ENCODE data around the gene FAM131C. TPM values are rescaled to one million over a fixed set of nuclear protein-coding genes. Genes with fewer than 3 reads are reported as not detected.
A peak's percentile ranks its signal among the peaks of the same experiment; 100 is the strongest.

FAM131C gene
- total RNA-seq, 6 experiments from 2014 or later, result 0.19 to 1.00 TPM; not detected in 4

- Histone ChIP-seq H3K4me1 (peaks cover 0 to 25% (median 7%) of the 10 kb centered on the region in 4 donors), H3K4me3 (no peak overlapping the region), H3K36me3 (no peaks in the 10 kb centered on the region), H3K9me3 (no peaks in the 10 kb centered on the region), H3K27ac (no peak overlapping the region), H3K27me3 (no peaks in the 10 kb centered on the region)
- intact Hi-C loops (cut with DNase I), result no loop called here
- ATAC-seq (no peak), DNase-seq (no peak)
- WGBS (ENCODE audit: insufficient coverage, low coverage, low lambda C conversion rate, missing lambda C conversion rate), result 87% methylated on average over 6 of the region's 6 CpGs
- TF ChIP-seq POLR2A (IDR thresholded peaks at IDR 0.05) (no peak), CTCF (IDR thresholded peaks at IDR 0.05) (no peak)
These were observed 43.9 kb upstream of the FAM131C start for GRCh38 chr1:16117369-16117768.

GRCh38 chr1:16116625-16117024, 43.2 kb upstream of the FAM131C start:
- Histone ChIP-seq H3K4me1 (peaks cover 0 to 19% (median 7%) of the 10 kb centered on the region in 4 donors), H3K4me3 (no peak overlapping the region), H3K36me3 (no peaks in the 10 kb centered on the region), H3K27ac (no peak overlapping the region), H3K9me3 (no peaks in the 10 kb centered on the region), H3K27me3 (no peaks in the 10 kb centered on the region)
- ATAC-seq (no peak), DNase-seq (no peak)
- intact Hi-C loops (cut with DNase I), result no loop called here
- WGBS (ENCODE audit: insufficient coverage, low coverage, low lambda C conversion rate, missing lambda C conversion rate), result 86% methylated on average over 8 of the region's 8 CpGs
- TF ChIP-seq POLR2A (IDR thresholded peaks at IDR 0.05), result no peak
- no peak for TF ChIP-seq CTCF (IDR thresholded peaks at IDR 0.05)

DNA sequence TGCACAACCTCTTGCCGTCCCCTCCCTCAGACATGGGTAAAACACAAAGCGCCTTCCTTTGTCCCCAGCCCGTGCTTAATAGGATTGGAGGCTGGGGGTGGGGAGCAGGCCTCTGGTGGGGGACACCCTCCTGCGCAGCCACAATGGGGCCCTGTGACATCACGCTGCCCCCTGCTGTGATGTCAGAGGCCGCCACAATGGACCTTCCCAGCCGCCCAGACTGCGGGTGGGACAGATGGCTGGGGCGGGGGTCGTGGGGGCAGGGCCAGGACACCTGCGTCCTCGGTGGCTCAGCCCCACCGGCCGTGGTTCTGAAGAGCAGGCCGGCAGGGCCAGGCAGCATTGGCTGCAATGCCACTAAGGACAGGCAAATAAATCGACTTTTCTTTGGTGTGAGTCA, 42.6 kb upstream of the FAM131C start:
- ATAC-seq, result peak in 1 of 4 donors; percentile 29

DNA sequence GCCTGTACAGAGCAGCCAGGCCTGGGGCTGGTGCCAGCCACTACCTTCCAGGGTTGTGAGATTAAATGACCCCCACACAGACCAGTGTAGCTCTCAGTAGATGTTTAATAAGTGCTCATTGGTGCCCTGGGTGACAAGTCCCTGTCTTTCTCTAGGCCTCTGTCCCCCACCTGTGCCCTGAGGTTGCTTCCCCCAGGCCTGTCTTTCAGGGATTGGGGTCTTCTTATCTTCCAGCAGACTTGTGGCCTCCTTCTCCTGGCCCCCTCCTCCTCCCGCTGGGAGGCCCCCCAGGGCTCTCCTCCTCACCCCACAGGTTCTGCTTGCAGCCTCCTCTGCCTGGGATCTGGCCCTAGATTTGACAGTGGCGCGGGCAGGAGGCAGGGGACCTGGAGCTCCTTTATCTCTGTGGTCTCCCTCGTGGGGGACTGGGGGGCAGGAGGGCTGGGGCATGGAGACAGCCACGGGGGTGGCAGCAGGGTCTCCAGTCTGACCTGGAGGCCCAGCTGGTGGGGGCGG, 42.1 kb upstream of the FAM131C start:
- Histone ChIP-seq H3K4me1 (peaks cover 0 to 9% (median 4%) of the 10 kb centered on the region in 4 donors), H3K4me3 (no peak overlapping the region), H3K36me3 (no peaks in the 10 kb centered on the region), H3K27me3 (no peaks in the 10 kb centered on the region), H3K27ac (no peak overlapping the region), H3K9me3 (no peaks in the 10 kb centered on the region)
- TF ChIP-seq CTCF (IDR thresholded peaks at IDR 0.05) (no peak), POLR2A (IDR thresholded peaks at IDR 0.05) (no peak)
- no peak for DNase-seq
- ATAC-seq, result no peak
- 70% methylated on average over 4 of the region's 6 CpGs for WGBS (ENCODE audit: insufficient coverage, low coverage, low lambda C conversion rate, missing lambda C conversion rate)
- intact Hi-C loops (cut with DNase I), result no loop called here

More for the DNA sequence above, 42.6 kb upstream of the FAM131C start:
- no peak for TF ChIP-seq POLR2A (IDR thresholded peaks at IDR 0.05)
- Histone ChIP-seq H3K9me3 (no peaks in the 10 kb centered on the region), H3K4me1 (peaks cover 0 to 13% (median 5%) of the 10 kb centered on the region in 4 donors), H3K27ac (no peak overlapping the region), H3K27me3 (no peaks in the 10 kb centered on the region), H3K36me3 (no peaks in the 10 kb centered on the region), H3K4me3 (no peak overlapping the region)
- intact Hi-C loops (cut with DNase I), result no loop called here
- no CpG with 5 or more reads among the region's 16 CpGs for WGBS (ENCODE audit: insufficient coverage, low coverage, low lambda C conversion rate, missing lambda C conversion rate)
- no peak for DNase-seq

DNA sequence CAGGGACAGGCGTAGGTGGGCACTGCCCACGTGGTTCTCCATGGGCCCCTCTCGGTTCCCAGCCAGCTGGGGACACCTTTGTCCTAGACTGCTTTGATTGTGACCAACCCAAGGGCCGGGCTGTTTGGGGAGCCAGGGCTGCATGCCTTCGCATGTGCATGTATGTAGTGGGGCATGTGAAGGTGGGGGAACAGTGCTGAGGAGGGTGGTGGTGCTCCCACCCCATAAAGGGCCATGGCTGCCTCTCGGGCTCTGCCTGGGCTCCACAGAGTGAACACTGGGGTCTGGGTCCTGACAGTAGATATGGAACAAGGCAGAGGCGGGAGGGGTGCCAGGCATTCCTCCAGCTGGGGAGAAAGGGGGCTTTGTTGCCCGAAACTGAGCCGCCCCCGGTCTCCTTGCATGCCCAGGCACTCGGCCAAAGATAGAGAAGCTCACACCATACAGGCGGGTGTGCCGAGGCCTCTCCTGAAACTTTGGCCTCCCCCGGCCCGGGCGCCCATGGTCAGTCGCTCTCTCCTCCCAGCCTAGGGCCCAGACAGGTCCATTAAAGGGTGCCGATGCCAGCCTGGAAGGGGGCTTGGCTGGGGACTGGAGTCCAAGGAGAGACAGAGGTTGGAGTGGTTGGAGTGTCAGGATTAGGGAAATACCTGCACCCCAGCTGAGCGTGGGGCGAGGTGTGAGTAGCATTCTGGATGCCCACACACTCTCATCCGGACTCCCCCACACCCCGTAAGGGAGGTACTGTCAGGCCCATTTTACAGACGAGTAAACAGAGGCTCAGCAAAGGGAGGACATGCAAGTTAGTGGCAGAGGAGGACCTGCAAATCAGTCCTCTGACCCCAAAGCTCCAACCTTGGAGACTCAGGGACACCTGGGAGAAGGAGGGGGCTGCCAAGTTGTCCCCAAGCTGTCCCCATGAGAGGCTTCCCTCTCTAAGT, 41.3 kb upstream of the FAM131C start:
- TF ChIP-seq POLR2A (IDR thresholded peaks at IDR 0.05) (no peak), CTCF (IDR thresholded peaks at IDR 0.05) (no peak)
- H3K9me3 ChIP-seq, result no peaks in the 10 kb centered on the region
- 93% methylated on average over 2 of the region's 23 CpGs for WGBS (ENCODE audit: insufficient coverage, low coverage, low lambda C conversion rate, missing lambda C conversion rate)
- H3K4me3 ChIP-seq, result no peak overlapping the region
- H3K27me3 ChIP-seq, result no peaks in the 10 kb centered on the region
- H3K27ac ChIP-seq, result no peak overlapping the region
- peaks cover 0 to 9% (median 4%) of the 10 kb centered on the region in 4 donors for H3K4me1 ChIP-seq
- intact Hi-C loops (cut with DNase I), result no loop called here
- ATAC-seq (no peak), DNase-seq (no peak)
- H3K36me3 ChIP-seq, result no peaks in the 10 kb centered on the region
